Cardiac ventricle fibroblast (primary cell): ENCODE data around the gene LTBP4. TPM values are rescaled to one million over a fixed set of nuclear protein-coding genes. Genes with fewer than 3 reads are reported as not detected.

Experiments
- total RNA-seq: library from RNA; depleted of rRNA; stranded (reverse); fragments of >200 nt; gene quantifications from 2 replicates; pipeline ENCODE4 v1.2.3, GENCODE V29; 2015

The LTBP4 gene
- 119 and 120 TPM in 2 replicates for total RNA-seq

GRCh38 chr19:40601134-40601974 lies at the start of gene LTBP4:
TSS of gene LTBP4 (plus strand) at chr19:40601369. CDS start at chr19:40601388, 19 bp downstream.

GRCh38 chr19:40576585-40577451 lies 24.4 kb upstream of the LTBP4 start, which contains the start of gene SHKBP1:
TSS of gene SHKBP1 (plus strand) at chr19:40576873. CDS start at chr19:40576900, 27 bp downstream.

Other genes with a start within 250 kb of the LTBP4 start
- not detected in 2 replicates for gene HIPK4, start 211.2 kb upstream of the LTBP4 start, total RNA-seq
- gene PRX, start 188.0 kb upstream of the LTBP4 start, total RNA-seq = 2.4 and 2.8 TPM in 2 replicates
- gene SERTAD1, start 175.4 kb upstream of the LTBP4 start, total RNA-seq = 12.7 and 17.2 TPM in 2 replicates
- 14.9 and 17.6 TPM in 2 replicates for gene SERTAD3, start 157.0 kb upstream of the LTBP4 start, total RNA-seq
- 101 and 139 TPM in 2 replicates for gene BLVRB, start 135.6 kb upstream of the LTBP4 start, total RNA-seq
- 1.5 and 5.0 TPM in 2 replicates for gene SPTBN4, start 134.4 kb upstream of the LTBP4 start, total RNA-seq
- gene SHKBP1, start 24.5 kb upstream of the LTBP4 start, total RNA-seq = 25.0 and 28.8 TPM in 2 replicates
- gene NUMBL, start 89.3 kb downstream of the LTBP4 start, total RNA-seq = 61.5 and 151 TPM in 2 replicates
- 26.9 and 28.0 TPM in 2 replicates for gene COQ8B, start 115.5 kb downstream of the LTBP4 start, total RNA-seq
- 30.0 and 30.8 TPM in 2 replicates for gene ITPKC, start 115.7 kb downstream of the LTBP4 start, total RNA-seq
- gene ACTMAP, start 149.1 kb downstream of the LTBP4 start, total RNA-seq = 5.6 and 5.9 TPM in 2 replicates
- 38.7 and 40.8 TPM in 2 replicates for gene SNRPA, start 149.8 kb downstream of the LTBP4 start, total RNA-seq
- gene MIA, start 174.2 kb downstream of the LTBP4 start, total RNA-seq = 2.6 TPM in 1 of 2 replicates, not detected in the other
- 15.2 and 16.0 TPM in 2 replicates for gene RAB4B, start 176.9 kb downstream of the LTBP4 start, total RNA-seq
- 53.7 and 63.7 TPM in 2 replicates for gene EGLN2, start 197.8 kb downstream of the LTBP4 start, total RNA-seq
- gene CYP2A6, start 249.1 kb downstream of the LTBP4 start, total RNA-seq = not detected in 2 replicates